C4-2B (cell line): ENCODE data around the gene STXBP1.

Experiments
- H3K27ac ChIP-seq: fragments of 450-650 bp; 2 replicates; pipeline ENCODE4 v1.5.1; 2017
- CTCF ChIP-seq: fragments of 450-650 bp; conservative IDR thresholded peaks from 2 replicates; pipeline ENCODE4 v1.5.1; 2017; ENCODE audit warnings: mild to moderate bottlenecking
- ZFX ChIP-seq: fragments of 450-650 bp; IDR thresholded peaks from 2 replicates; pipeline ENCODE4 v1.6.1; 2017

STXBP1 gene

DNA sequence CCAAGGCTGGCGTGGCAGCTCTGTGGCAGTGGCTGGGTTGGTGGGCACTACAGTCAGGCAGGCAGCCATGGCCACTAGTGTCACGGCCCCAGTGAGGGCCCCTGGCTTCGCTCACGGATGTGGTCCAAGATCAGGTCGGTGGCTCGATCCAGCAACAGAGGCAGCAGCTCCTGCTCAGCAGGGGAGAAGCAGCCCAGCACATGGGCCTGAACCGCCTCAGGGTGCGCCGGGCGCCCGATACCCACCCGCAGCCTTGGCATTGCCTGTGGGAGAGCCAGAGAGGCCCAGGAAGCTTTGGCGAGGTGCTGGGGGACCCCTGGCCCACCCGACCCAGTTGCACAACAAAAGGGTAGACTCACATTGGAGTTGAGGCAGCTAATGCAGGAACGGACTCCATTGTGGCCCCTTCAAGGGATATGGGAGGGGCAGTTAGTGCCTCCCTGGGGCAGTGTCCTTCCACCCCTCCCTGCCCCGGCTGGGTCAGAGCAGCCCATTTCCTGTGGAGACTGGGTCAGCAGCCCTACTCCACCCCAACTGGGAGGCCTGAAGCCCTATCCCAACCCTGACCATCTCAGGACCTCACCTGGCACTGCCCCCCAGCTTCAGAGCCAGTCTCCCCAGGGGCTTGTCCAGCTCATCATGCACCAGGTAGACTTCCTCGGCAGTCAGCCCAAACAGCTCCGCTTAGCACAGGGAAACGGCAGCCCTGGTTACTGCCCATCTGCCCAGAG, 102.1 kb downstream of the STXBP1 start:
- TF ChIP-seq ZFX (no peak), CTCF (no peak)

GRCh38 chr9:127714951-127715469, 102.9 kb downstream of the STXBP1 start:
- TF ChIP-seq ZFX: no peak
- H3K27ac ChIP-seq: peak overlapping the region; percentile 68

More for the DNA sequence above, 102.1 kb downstream of the STXBP1 start:
- H3K27ac ChIP-seq: no peak overlapping the region

DNA sequence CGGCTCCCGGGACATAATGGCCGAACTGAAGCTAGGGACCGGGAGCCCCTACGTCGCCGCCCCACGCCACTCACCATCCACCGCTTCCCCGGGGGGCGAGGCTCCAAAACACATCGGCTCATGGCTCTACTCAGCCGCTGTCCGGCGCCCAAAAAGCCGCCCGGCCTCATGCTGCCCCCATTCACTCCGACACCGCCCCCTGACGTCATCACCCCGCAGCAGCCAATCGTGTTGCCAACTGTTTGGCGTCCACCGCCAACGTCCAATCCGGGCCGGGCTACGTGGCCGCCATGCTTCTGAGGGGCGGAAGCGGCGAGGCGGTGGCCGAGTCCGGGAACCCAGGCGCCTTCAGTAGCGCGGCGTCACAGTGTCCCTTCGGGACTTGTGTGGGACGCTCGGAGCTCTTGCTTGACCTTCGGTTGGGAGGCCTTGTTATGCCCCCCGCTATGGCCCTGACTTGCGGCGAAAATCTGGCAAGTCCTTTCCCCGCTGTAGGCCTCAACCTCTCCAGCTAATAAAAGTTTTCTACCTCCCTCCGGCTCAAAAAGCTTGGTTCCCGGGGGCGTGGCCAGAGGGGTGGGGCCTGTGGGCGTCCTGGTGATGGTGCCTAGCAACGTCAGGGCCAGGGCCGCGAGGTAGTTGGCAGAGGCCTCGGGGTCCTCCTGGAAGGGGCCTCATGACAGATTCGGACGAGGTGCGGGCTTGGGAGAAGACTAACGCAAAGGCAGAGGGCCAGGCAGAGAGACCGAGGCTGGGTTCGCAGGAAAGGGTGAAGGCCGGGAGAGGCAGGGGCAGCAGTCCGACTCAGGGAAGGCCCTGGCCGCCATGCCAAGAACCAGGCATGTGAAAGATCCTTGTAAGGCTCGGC, 103.6 kb downstream of the STXBP1 start, which contains the start of the genes PTRH1 and TTC16:
Gene PTRH1 (minus strand): TSS at position 194 of the 868 bp plus-strand sequence. CDS start 24 bp downstream, at position 170.
Gene TTC16 (plus strand): TSS at position 610 of the 868 bp plus-strand sequence. CDS start 67 bp downstream, at position 677.
- peak within 1 kb of the TSS; percentile 68 for H3K27ac ChIP-seq
- no peak for TF ChIP-seq CTCF
- TF ChIP-seq ZFX: peak; percentile 55; the same call in 1 of the 2 replicates

DNA sequence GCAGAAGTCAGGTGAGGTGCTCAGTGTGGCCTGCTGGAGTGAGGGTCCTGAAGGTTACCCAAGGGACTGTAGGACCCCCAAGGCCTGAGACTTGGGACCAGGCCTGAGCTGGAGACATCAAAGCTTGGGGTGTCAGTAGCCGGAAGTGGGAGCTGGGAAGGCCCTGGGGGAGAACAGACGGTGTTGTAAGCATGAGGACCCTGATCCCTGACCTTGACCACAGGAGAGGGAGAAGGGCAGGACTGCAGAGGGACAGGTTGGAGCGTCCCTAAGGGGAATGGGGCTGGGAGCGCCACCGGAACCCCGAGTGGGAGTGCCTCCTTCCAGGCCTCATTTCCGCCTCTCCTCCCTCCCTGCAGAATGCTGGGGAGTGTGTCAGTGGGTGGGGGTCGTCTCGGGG, 104.3 kb downstream of the STXBP1 start:
- H3K27ac ChIP-seq: peak overlapping the region; percentile 68

DNA sequence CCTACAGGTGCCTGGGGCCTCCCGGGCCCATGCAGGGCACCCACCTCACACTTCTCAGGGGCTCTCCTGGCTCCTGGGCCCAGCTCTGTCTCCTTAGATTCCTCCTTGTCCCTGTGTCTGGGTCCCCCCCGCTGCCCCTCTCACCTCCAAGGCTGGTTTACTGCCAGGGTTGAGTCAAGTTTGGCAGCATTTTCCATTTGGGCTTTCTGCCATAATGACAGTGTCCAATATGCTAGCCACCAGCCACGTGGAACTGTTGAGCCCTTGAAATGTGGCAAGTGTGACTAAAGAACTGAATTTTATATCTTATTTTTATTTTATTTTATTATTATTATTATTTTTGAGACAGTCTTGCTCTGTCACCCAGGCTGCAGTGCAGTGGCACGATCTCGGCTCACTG, 105.7 kb downstream of the STXBP1 start:
- TF ChIP-seq CTCF (no peak), ZFX (no peak)
- no peak overlapping the region for H3K27ac ChIP-seq

More for the DNA sequence above, 104.3 kb downstream of the STXBP1 start:
- no peak for TF ChIP-seq ZFX
- no peak for TF ChIP-seq CTCF

DNA sequence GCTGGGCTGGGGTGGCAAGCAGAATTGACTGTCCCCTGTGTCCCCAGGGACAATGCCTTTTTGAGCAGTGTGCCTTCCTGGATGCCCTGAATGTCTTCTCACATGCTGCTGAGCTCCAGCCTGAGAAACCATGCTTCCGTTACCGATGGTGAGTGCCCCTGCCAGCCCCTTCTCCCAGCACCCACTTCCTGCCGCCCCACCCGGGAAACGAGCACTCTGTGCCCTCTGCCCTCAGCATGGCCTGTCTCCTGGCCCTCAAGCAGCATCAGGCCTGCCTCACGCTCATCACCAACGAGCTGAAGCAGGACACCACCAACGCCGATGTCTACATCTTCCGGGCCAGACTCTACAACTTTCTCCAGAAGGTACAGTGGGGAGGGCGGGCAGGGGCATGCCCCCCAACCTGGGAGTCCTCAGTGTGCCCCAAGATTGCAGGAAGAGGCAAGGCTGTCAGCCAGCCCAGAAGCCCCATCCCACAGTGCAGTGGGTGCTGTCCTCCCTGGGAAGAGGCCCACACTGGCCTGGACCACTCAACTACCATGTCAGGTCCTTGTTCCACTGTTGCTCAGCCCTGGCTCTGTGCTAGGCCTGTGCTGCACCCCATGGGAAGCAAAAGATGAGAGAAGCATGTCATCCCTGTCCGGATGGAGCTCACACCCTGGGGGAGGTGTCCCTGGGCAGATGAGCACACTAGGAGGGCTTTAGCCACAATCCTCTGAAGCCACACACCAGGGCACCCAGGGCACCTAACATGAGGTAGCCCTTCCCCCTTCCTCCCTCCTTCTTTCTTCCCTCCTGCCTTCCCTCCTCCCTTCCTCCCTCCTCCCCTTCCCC, 108.2 kb downstream of the STXBP1 start:
- no peak overlapping the region for H3K27ac ChIP-seq
- TF ChIP-seq CTCF (no peak), ZFX (no peak)

GRCh38 chr9:127720865-127721227, 108.8 kb downstream of the STXBP1 start:
- no peak overlapping the region for H3K27ac ChIP-seq
- TF ChIP-seq ZFX: no peak
- TF ChIP-seq CTCF: no peak
